ENCODE results near the gene PLEKHJ1. TPM values are rescaled to one million over a fixed set of nuclear protein-coding genes. Genes with fewer than 3 reads are reported as not detected.

The PLEKHJ1 gene
- total and polyA plus RNA-seq, 5 donors, result 39.9 to 65.2 (median 46.3) TPM

Small RNAs within 50 kb of the gene (microRNA-seq; reads per million reads assigned to microRNA genes)
- gene MIR1227 (2.1 to 5.5 reads per million in 2 donors), gene MIR4321 (0 reads per million in 2 donors)

Other genes starting within 250 kb of the PLEKHJ1 start
- 10 to 100 TPM; 52.7 to 68.4 (median 62.2) TPM for gene BTBD2, start 220.6 kb downstream of the PLEKHJ1 start, total RNA-seq
- 39.3 TPM for gene BTBD2, start 220.6 kb downstream of the PLEKHJ1 start, polyA plus RNA-seq
- 100 to 1,000 TPM in 3 of 4 donors, 10 to 100 TPM in 1; 96.9 to 151 (median 122) TPM for gene MKNK2, start 185.1 kb downstream of the PLEKHJ1 start, total RNA-seq
- 75.9 TPM for gene MKNK2, start 185.1 kb downstream of the PLEKHJ1 start, polyA plus RNA-seq
- 10 to 100 TPM; 20.9 to 27.0 (median 21.8) TPM for gene MOB3A, start 140.0 kb downstream of the PLEKHJ1 start, total RNA-seq
- 9.5 TPM for gene MOB3A, start 140.0 kb downstream of the PLEKHJ1 start, polyA plus RNA-seq
- 1 to 10 TPM; 1.1 to 3.3 (median 2.3) TPM for gene IZUMO4, start 139.4 kb downstream of the PLEKHJ1 start, total RNA-seq
- gene IZUMO4, start 139.4 kb downstream of the PLEKHJ1 start, polyA plus RNA-seq, result 2.7 TPM
- 100 to 1,000 TPM in 2 of 4 donors, 10 to 100 TPM in 2; 82.7 to 145 (median 92.9) TPM for gene AP3D1, start 84.8 kb downstream of the PLEKHJ1 start, total RNA-seq
- 87.3 TPM for gene AP3D1, start 84.8 kb downstream of the PLEKHJ1 start, polyA plus RNA-seq
- 10 to 100 TPM; 12.3 to 17.1 (median 13.4) TPM for gene DOT1L, start 72.4 kb downstream of the PLEKHJ1 start, total RNA-seq
- 6.0 TPM for gene DOT1L, start 72.4 kb downstream of the PLEKHJ1 start, polyA plus RNA-seq
- gene SF3A2, start 495 bp upstream of the PLEKHJ1 start, total RNA-seq, result 10 to 100 TPM; 30.0 to 34.9 (median 33.1) TPM
- gene SF3A2, start 495 bp upstream of the PLEKHJ1 start, polyA plus RNA-seq, result 26.4 TPM
- gene AMH, start 13.0 kb upstream of the PLEKHJ1 start, total RNA-seq, result 1 to 10 TPM in 2 of 4 donors, under 1 TPM in 2; 0.31 to 1.6 (median 1.1) TPM
- gene AMH, start 13.0 kb upstream of the PLEKHJ1 start, polyA plus RNA-seq, result 0.36 TPM
- not detected for gene JSRP1, start 20.1 kb upstream of the PLEKHJ1 start, total RNA-seq
- 0.75 TPM for gene JSRP1, start 20.1 kb upstream of the PLEKHJ1 start, polyA plus RNA-seq
- gene PEAK3, start 45.8 kb upstream of the PLEKHJ1 start, total RNA-seq, result 1 to 10 TPM; 1.0 to 3.1 (median 1.7) TPM
- 0.84 TPM for gene PEAK3, start 45.8 kb upstream of the PLEKHJ1 start, polyA plus RNA-seq
- not detected for gene LINGO3, start 71.8 kb upstream of the PLEKHJ1 start, total RNA-seq
- gene LINGO3, start 71.8 kb upstream of the PLEKHJ1 start, polyA plus RNA-seq, result not detected
- 10 to 100 TPM; 33.0 to 49.9 (median 41.4) TPM for gene LSM7, start 92.3 kb upstream of the PLEKHJ1 start, total RNA-seq
- gene LSM7, start 92.3 kb upstream of the PLEKHJ1 start, polyA plus RNA-seq, result 123 TPM
- 10 to 100 TPM; 27.1 to 40.2 (median 31.8) TPM for gene SPPL2B, start 92.4 kb upstream of the PLEKHJ1 start, total RNA-seq
- gene SPPL2B, start 92.4 kb upstream of the PLEKHJ1 start, polyA plus RNA-seq, result 28.1 TPM
- gene TMPRSS9, start 123.9 kb upstream of the PLEKHJ1 start, total RNA-seq, result under 1 TPM in 2 of 4 donors, not detected in 2; 0.09 to 0.12 TPM
- gene TMPRSS9, start 123.9 kb upstream of the PLEKHJ1 start, polyA plus RNA-seq, result not detected
- gene TIMM13, start 191.3 kb upstream of the PLEKHJ1 start, total RNA-seq, result 10 to 100 TPM; 73.9 to 91.2 (median 81.2) TPM
- 69.6 TPM for gene TIMM13, start 191.3 kb upstream of the PLEKHJ1 start, polyA plus RNA-seq
- 10 to 100 TPM in 3 of 4 donors, 1 to 10 TPM in 1; 9.6 to 21.6 (median 14.9) TPM for gene LMNB2, start 220.6 kb upstream of the PLEKHJ1 start, total RNA-seq
- 12.1 TPM for gene LMNB2, start 220.6 kb upstream of the PLEKHJ1 start, polyA plus RNA-seq
- 100 to 1,000 TPM in 2 of 4 donors, 10 to 100 TPM in 2; 52.4 to 205 (median 78.9) TPM for gene GADD45B, start 239.8 kb upstream of the PLEKHJ1 start, total RNA-seq
- 195 TPM for gene GADD45B, start 239.8 kb upstream of the PLEKHJ1 start, polyA plus RNA-seq

All from right cardiac atrium (tissue), 5 donors.